ENCODE results near the gene PDZRN3. TPM values are rescaled to one million over a fixed set of nuclear protein-coding genes. Genes with fewer than 3 reads are reported as not detected.
A peak's percentile ranks its signal among the peaks of the same experiment; 100 is the strongest.

The PDZRN3 gene
- total and polyA plus RNA-seq, 5 donors from 2014 or later = not detected

DNA sequence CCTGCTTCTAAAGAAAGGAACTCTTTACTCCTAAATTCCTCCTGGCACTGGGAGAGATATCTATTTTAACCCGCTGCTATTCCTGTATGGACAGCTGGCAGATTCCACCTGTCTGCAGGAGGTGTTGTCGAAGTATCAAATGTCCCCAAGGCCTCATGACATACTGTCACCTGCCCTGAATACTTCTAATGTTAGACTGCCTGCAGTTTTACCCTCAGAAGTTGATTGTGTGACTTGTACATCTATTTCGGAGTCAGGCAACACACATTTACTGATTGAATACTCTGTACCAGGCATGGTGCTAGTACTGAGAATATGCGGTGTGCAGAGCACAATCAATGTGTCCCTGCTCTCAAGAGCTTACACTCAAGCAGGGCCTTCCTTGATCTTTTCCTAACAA, 38.6 kb downstream of the PDZRN3 start:
- ATAC-seq (ENCODE audit: low read depth in 2 of 2) (no peak), DNase-seq (no peak)
- Histone ChIP-seq H3K36me3 (ENCODE audit: control insufficient read depth, insufficient read depth, low read length) (no peaks in the 10 kb centered on the region), H3K4me1 (ENCODE audit: control insufficient read depth, insufficient read depth, low read length, poor library complexity, severe bottlenecking) (no peaks in the 10 kb centered on the region), H3K4me3 (ENCODE audit: low read depth, low read length) (no peak overlapping the region), H3K27me3 (ENCODE audit: control insufficient read depth, insufficient read depth, low read length) (no peaks in the 10 kb centered on the region), H3K27ac (ENCODE audit: insufficient read depth, low read length, poor library complexity, severe bottlenecking) (no peak overlapping the region), H3K9me3 (ENCODE audit: control insufficient read depth in 2 of 2, low read length in 2 of 2) (no peaks in the 10 kb centered on the region)
- Mint-ChIP-seq H3K27ac (no peak overlapping the region), H3K4me1 (no peaks in the 10 kb centered on the region), H3K9me3 (peaks cover 0 to 4% (median 0%) of the 10 kb centered on the region in 7 donors), H3K27me3 (peaks cover 4% of the 10 kb centered on the region), H3K4me3 (no peak overlapping the region), H3K36me3 (no peaks in the 10 kb centered on the region)

GRCh38 chr3:73584873-73585272, 39.9 kb downstream of the PDZRN3 start:
- ATAC-seq (ENCODE audit: low read depth in 2 of 2) = no peak
- Mint-ChIP-seq H3K36me3 (no peaks in the 10 kb centered on the region), H3K27me3 (no peaks in the 10 kb centered on the region), H3K4me3 (no peak overlapping the region), H3K4me1 (no peaks in the 10 kb centered on the region), H3K9me3 (no peaks in the 10 kb centered on the region), H3K27ac (no peak overlapping the region)
- Histone ChIP-seq H3K4me1 (ENCODE audit: control insufficient read depth, insufficient read depth, low read length, poor library complexity, severe bottlenecking) (no peaks in the 10 kb centered on the region), H3K27ac (ENCODE audit: insufficient read depth, low read length, poor library complexity, severe bottlenecking) (no peak overlapping the region), H3K36me3 (ENCODE audit: control insufficient read depth, insufficient read depth, low read length) (no peaks in the 10 kb centered on the region), H3K4me3 (ENCODE audit: low read depth, low read length) (no peak overlapping the region), H3K27me3 (ENCODE audit: control insufficient read depth, insufficient read depth, low read length) (no peaks in the 10 kb centered on the region), H3K9me3 (ENCODE audit: control insufficient read depth in 2 of 2, low read length in 2 of 2) (no peaks in the 10 kb centered on the region)
- no peak for DNase-seq

DNA sequence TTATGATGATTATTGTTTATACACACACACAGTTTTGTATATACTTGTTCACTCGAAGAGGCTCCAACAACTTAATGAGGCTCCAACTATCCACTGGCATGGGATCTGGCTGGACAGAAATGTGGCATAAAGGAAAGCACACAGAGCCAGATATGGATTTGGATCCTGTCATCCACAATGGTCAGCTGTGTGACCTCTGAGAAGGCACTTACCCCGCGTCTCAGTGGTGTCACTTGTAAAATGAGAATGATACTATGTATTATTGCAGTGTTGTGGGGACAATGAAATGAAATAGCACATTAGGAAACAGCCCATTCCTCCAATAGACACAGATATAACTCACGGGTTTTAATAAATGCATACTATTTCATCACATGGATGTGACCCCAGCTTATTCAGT, 42.2 kb downstream of the PDZRN3 start:
- H3K9me3 ChIP-seq (ENCODE audit: control insufficient read depth in 2 of 2, low read length in 2 of 2) = no peaks in the 10 kb centered on the region

DNA sequence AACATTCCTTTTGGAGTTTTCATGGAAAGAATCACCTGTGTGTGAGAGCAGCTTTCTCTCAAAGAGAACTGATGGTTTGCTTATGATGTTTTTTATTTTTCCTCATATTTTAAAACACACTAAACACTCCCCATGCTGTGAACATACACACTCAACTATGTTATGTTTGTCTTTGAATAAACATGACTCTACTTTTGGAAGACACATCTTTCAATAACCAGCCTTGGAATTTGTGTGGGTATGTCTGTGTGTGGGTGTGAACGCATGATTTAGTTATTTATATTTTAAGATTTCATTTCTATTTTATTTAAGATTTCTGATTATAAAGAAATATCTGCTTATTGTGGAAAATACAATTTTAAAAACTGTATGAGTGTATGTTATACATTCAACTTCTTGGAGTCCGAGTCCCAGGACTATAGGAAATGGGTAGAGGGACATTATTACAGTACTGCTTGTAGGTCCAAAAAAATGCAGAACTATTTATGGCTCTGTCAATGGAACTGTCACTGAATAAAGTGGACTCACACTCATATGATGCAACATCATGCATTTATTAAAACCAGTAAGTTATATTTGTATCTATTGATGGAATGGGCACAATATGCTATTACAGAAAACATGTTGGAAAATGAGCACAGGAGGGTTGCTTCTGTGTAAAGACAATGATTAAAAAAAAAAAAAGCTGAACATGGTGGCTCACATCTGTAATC, 43.5 kb downstream of the PDZRN3 start:
- Mint-ChIP-seq H3K27me3 (no peaks in the 10 kb centered on the region), H3K4me3 (no peak overlapping the region), H3K4me1 (no peaks in the 10 kb centered on the region), H3K27ac (no peak overlapping the region), H3K36me3 (no peaks in the 10 kb centered on the region), H3K9me3 (no peaks in the 10 kb centered on the region)
- Histone ChIP-seq H3K36me3 (ENCODE audit: control insufficient read depth, insufficient read depth, low read length) (no peaks in the 10 kb centered on the region), H3K4me3 (ENCODE audit: low read depth, low read length) (no peak overlapping the region), H3K4me1 (ENCODE audit: control insufficient read depth, insufficient read depth, low read length, poor library complexity, severe bottlenecking) (no peaks in the 10 kb centered on the region), H3K9me3 (ENCODE audit: control insufficient read depth in 2 of 2, low read length in 2 of 2) (no peaks in the 10 kb centered on the region), H3K27ac (ENCODE audit: insufficient read depth, low read length, poor library complexity, severe bottlenecking) (no peak overlapping the region), H3K27me3 (ENCODE audit: control insufficient read depth, insufficient read depth, low read length) (no peaks in the 10 kb centered on the region)
- ATAC-seq (ENCODE audit: low read depth in 2 of 2) (no peak), DNase-seq (no peak)

More for the DNA sequence above, 42.2 kb downstream of the PDZRN3 start:
- Histone ChIP-seq H3K4me3 (ENCODE audit: low read depth, low read length) (no peak overlapping the region), H3K4me1 (ENCODE audit: control insufficient read depth, insufficient read depth, low read length, poor library complexity, severe bottlenecking) (no peaks in the 10 kb centered on the region), H3K36me3 (ENCODE audit: control insufficient read depth, insufficient read depth, low read length) (no peaks in the 10 kb centered on the region), H3K27ac (ENCODE audit: insufficient read depth, low read length, poor library complexity, severe bottlenecking) (no peak overlapping the region), H3K27me3 (ENCODE audit: control insufficient read depth, insufficient read depth, low read length) (no peaks in the 10 kb centered on the region)
- ATAC-seq (ENCODE audit: low read depth in 2 of 2) (no peak), DNase-seq (no peak)
- H3K27me3 Mint-ChIP-seq = no peaks in the 10 kb centered on the region
- no peak overlapping the region for H3K4me3 Mint-ChIP-seq
- H3K9me3 Mint-ChIP-seq = no peaks in the 10 kb centered on the region
- no peaks in the 10 kb centered on the region for H3K36me3 Mint-ChIP-seq
- no peak overlapping the region for H3K27ac Mint-ChIP-seq
- H3K4me1 Mint-ChIP-seq = no peaks in the 10 kb centered on the region

- Mint-ChIP-seq H3K27ac (no peak overlapping the region), H3K27me3 (no peaks in the 10 kb centered on the region), H3K36me3 (no peaks in the 10 kb centered on the region), H3K9me3 (no peaks in the 10 kb centered on the region), H3K4me3 (no peak overlapping the region), H3K4me1 (no peaks in the 10 kb centered on the region)
- Histone ChIP-seq H3K4me3 (ENCODE audit: low read depth, low read length) (no peak overlapping the region), H3K27ac (ENCODE audit: insufficient read depth, low read length, poor library complexity, severe bottlenecking) (no peak overlapping the region), H3K27me3 (ENCODE audit: control insufficient read depth, insufficient read depth, low read length) (no peaks in the 10 kb centered on the region), H3K9me3 (ENCODE audit: control insufficient read depth in 2 of 2, low read length in 2 of 2) (no peaks in the 10 kb centered on the region), H3K36me3 (ENCODE audit: control insufficient read depth, insufficient read depth, low read length) (no peaks in the 10 kb centered on the region), H3K4me1 (ENCODE audit: control insufficient read depth, insufficient read depth, low read length, poor library complexity, severe bottlenecking) (no peaks in the 10 kb centered on the region)
- DNase-seq (no peak), ATAC-seq (ENCODE audit: low read depth in 2 of 2) (no peak)
Measured at GRCh38 chr3:73580343-73580742, 44.4 kb downstream of the PDZRN3 start.

DNA sequence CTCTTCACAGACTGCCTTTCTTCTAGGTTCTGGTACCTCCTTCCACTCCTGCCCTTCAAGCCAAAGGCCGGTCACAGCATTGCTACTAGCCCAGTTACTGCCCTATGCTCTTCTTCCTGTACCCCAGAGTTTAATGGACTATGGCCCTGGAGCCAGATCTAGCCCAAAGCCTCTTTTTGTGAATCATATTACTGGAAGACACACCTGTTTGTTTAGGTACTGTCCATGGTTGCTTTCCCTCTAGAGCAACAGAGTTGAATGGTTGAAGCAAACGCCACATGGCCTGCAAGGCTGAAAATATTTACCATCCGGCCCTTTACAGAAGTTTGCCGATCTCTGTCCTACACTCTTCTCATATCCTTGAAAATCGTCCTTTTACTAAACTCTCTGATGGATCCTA, 47.0 kb downstream of the PDZRN3 start:
- no peak for DNase-seq
- Mint-ChIP-seq H3K9me3 (peaks cover 0 to 2% (median 0%) of the 10 kb centered on the region in 7 donors), H3K27ac (peak overlapping the region in 1 of 3 donors; percentile 16), H3K36me3 (no peaks in the 10 kb centered on the region), H3K4me3 (no peak overlapping the region), H3K4me1 (no peaks in the 10 kb centered on the region), H3K27me3 (no peaks in the 10 kb centered on the region)
- ATAC-seq (ENCODE audit: low read depth in 2 of 2) = no peak
- H3K27me3 ChIP-seq (ENCODE audit: control insufficient read depth, insufficient read depth, low read length) = no peaks in the 10 kb centered on the region
- H3K4me1 ChIP-seq (ENCODE audit: control insufficient read depth, insufficient read depth, low read length, poor library complexity, severe bottlenecking) = no peaks in the 10 kb centered on the region
- H3K9me3 ChIP-seq (ENCODE audit: control insufficient read depth in 2 of 2, low read length in 2 of 2) = no peaks in the 10 kb centered on the region
- no peak overlapping the region for H3K27ac ChIP-seq (ENCODE audit: insufficient read depth, low read length, poor library complexity, severe bottlenecking)
- H3K36me3 ChIP-seq (ENCODE audit: control insufficient read depth, insufficient read depth, low read length) = no peaks in the 10 kb centered on the region
- no peak overlapping the region for H3K4me3 ChIP-seq (ENCODE audit: low read depth, low read length)

DNA sequence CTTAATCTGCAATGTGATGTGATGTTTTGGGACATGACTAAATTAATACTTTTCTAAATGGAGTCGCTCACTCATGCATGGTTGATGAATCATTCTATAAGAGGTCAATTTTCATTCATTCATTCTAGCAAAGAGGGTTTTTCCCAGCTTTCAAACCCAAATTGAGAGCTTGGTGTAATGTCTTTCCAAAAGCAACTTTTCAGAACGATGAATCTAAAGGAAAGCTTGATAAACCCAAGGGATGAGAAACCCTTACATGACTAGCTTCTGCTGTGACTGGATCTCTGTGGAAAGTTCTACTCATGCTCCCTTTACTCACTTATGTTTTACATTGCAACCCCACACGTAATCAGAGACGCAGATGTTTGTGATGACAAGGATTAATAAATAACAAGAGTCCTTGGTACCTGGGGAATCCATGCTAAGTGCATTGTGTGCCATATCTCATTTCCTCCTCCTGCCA, 47.7 kb downstream of the PDZRN3 start:
- H3K4me3 ChIP-seq (ENCODE audit: low read depth, low read length) = no peak overlapping the region
- no peaks in the 10 kb centered on the region for H3K36me3 Mint-ChIP-seq

DNA sequence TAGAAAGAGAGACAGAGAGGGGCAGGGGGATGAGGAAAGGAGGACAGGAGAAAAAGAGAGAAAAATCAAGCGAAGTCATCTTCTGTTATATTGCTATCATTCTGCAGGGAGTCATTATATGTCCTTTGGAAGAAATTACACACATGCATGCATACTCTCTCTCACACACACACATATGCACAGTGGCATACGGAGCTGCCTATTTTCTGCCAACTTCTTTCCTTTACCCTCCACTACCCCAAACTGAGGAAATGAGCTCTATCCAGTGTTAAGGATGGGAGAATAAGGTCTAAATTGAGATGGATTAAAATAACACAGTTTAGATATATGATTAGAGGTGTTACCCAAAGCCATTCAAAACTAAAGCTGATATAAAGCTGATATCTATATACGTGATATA, 48.8 kb downstream of the PDZRN3 start:
- no peaks in the 10 kb centered on the region for H3K36me3 Mint-ChIP-seq
- Histone ChIP-seq H3K4me1 (ENCODE audit: control insufficient read depth, insufficient read depth, low read length, poor library complexity, severe bottlenecking) (no peaks in the 10 kb centered on the region), H3K27me3 (ENCODE audit: control insufficient read depth, insufficient read depth, low read length) (peaks cover 6% of the 10 kb centered on the region), H3K4me3 (ENCODE audit: low read depth, low read length) (no peak overlapping the region), H3K27ac (ENCODE audit: insufficient read depth, low read length, poor library complexity, severe bottlenecking) (no peak overlapping the region), H3K9me3 (ENCODE audit: control insufficient read depth in 2 of 2, low read length in 2 of 2) (no peaks in the 10 kb centered on the region), H3K36me3 (ENCODE audit: control insufficient read depth, insufficient read depth, low read length) (no peaks in the 10 kb centered on the region)
- H3K4me1 Mint-ChIP-seq = no peaks in the 10 kb centered on the region
- H3K27ac Mint-ChIP-seq = no peak overlapping the region
- peaks cover 0 to 4% (median 0%) of the 10 kb centered on the region in 7 donors for H3K9me3 Mint-ChIP-seq
- no peak for ATAC-seq (ENCODE audit: low read depth in 2 of 2)
- H3K4me3 Mint-ChIP-seq = no peak overlapping the region
- H3K27me3 Mint-ChIP-seq = peaks cover 7% of the 10 kb centered on the region
- DNase-seq = no peak

More for the DNA sequence above, 47.7 kb downstream of the PDZRN3 start:
- Histone ChIP-seq H3K36me3 (ENCODE audit: control insufficient read depth, insufficient read depth, low read length) (no peaks in the 10 kb centered on the region), H3K4me1 (ENCODE audit: control insufficient read depth, insufficient read depth, low read length, poor library complexity, severe bottlenecking) (no peaks in the 10 kb centered on the region), H3K27ac (ENCODE audit: insufficient read depth, low read length, poor library complexity, severe bottlenecking) (no peak overlapping the region), H3K27me3 (ENCODE audit: control insufficient read depth, insufficient read depth, low read length) (peaks cover 1% of the 10 kb centered on the region), H3K9me3 (ENCODE audit: control insufficient read depth in 2 of 2, low read length in 2 of 2) (no peaks in the 10 kb centered on the region)
- ATAC-seq (ENCODE audit: low read depth in 2 of 2) (no peak), DNase-seq (no peak)
- Mint-ChIP-seq H3K27me3 (peaks cover 5% of the 10 kb centered on the region), H3K4me1 (no peaks in the 10 kb centered on the region), H3K9me3 (peaks cover 0 to 2% (median 0%) of the 10 kb centered on the region in 7 donors), H3K4me3 (no peak overlapping the region), H3K27ac (no peak overlapping the region)
